Hippocampal formation (tissue), 2 donors: Measurements from ENCODE around the gene MAN1A2.

Experiments used
- DNase-seq, 2 donors: peaks; one replicate each; lab custom pipeline; 2025; lab: John Stamatoyannopoulos, UW

MAN1A2 gene

GRCh38 chr1:117576236-117576635, 209.0 kb downstream of the MAN1A2 start:
- no peak for DNase-seq

- DNase-seq, result no peak
Measured at GRCh38 chr1:117577191-117577885, 210.1 kb downstream of the MAN1A2 start.

- no peak for DNase-seq
Measured at GRCh38 chr1:117578466-117578865, 211.2 kb downstream of the MAN1A2 start.
